Measurements from ENCODE around the gene ABCC9. TPM values are rescaled to one million over a fixed set of nuclear protein-coding genes. Genes with fewer than 3 reads are reported as not detected.

ABCC9 gene
- total RNA-seq, 1 donor from 2014 or later = 2.7 TPM

- Mint-ChIP-seq H3K27ac (ENCODE audit: unreplicated experiment) (no peak overlapping the region), H3K4me3 (ENCODE audit: unreplicated experiment) (no peak overlapping the region), H3K36me3 (ENCODE audit: low read depth) (no peaks in the 10 kb centered on the region), H3K4me1 (ENCODE audit: low read depth) (peaks cover 3% of the 10 kb centered on the region), H3K27me3 (ENCODE audit: low read depth) (no peaks in the 10 kb centered on the region), H3K9me3 (ENCODE audit: low read depth) (no peaks in the 10 kb centered on the region)
- TF ChIP-seq, protein P1, sequence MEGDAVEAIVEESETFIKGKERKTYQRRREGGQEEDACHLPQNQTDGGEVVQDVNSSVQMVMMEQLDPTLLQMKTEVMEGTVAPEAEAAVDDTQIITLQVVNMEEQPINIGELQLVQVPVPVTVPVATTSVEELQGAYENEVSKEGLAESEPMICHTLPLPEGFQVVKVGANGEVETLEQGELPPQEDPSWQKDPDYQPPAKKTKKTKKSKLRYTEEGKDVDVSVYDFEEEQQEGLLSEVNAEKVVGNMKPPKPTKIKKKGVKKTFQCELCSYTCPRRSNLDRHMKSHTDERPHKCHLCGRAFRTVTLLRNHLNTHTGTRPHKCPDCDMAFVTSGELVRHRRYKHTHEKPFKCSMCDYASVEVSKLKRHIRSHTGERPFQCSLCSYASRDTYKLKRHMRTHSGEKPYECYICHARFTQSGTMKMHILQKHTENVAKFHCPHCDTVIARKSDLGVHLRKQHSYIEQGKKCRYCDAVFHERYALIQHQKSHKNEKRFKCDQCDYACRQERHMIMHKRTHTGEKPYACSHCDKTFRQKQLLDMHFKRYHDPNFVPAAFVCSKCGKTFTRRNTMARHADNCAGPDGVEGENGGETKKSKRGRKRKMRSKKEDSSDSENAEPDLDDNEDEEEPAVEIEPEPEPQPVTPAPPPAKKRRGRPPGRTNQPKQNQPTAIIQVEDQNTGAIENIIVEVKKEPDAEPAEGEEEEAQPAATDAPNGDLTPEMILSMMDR (IDR thresholded peaks at IDR 0.05) = no peak
- no peak for DNase-seq (ENCODE audit: low spot score)
Observed at GRCh38 chr12:21826618-21826910, 114.7 kb downstream of the ABCC9 start.

DNA sequence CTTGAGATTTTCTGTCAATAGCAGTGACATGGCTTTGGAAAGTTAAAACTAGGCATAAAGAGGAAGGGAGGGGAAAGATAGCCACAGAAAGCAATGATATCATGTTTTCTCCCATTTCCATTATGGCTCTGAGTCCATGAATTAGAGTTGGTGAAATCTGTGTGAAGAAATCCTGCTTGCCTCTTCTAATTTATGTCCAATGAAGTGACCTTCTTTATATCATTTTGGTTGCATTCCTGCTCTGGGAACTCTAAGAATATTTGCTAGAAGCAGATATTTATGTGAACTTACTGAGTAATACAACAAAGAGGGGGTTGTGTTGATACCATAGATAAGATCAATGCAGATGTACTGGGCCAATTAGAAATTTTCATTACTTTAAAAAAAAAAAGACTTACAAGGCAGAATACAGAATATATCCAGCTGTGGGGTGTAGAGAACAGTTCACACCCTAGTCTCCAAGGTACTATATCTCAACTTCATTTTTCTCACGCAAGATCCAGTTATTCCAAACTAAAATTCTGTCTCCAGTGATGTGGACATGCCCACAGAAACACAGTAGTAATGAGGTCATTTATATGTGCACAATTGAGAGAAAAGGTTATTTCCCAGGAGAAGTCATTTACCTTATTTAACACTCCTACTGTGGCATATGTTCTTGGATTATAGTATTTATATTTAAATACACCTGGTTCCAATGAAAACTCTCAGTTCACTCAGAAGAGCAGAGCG, 115.2 kb downstream of the ABCC9 start:
- DNase-seq (ENCODE audit: low spot score) = no peak
- Mint-ChIP-seq H3K27ac (ENCODE audit: unreplicated experiment) (no peak overlapping the region), H3K27me3 (ENCODE audit: low read depth) (no peaks in the 10 kb centered on the region), H3K4me3 (ENCODE audit: unreplicated experiment) (no peak overlapping the region), H3K4me1 (ENCODE audit: low read depth) (no peaks in the 10 kb centered on the region), H3K36me3 (ENCODE audit: low read depth) (no peaks in the 10 kb centered on the region), H3K9me3 (ENCODE audit: low read depth) (no peaks in the 10 kb centered on the region)
- TF ChIP-seq, protein P1 (IDR thresholded peaks at IDR 0.05) = no peak

- DNase-seq (ENCODE audit: low spot score) = no peak
- no peaks in the 10 kb centered on the region for H3K9me3 Mint-ChIP-seq (ENCODE audit: low read depth)
- H3K27me3 Mint-ChIP-seq (ENCODE audit: low read depth) = no peaks in the 10 kb centered on the region
- H3K4me3 Mint-ChIP-seq (ENCODE audit: unreplicated experiment) = no peak overlapping the region
- TF ChIP-seq, protein P1 (IDR thresholded peaks at IDR 0.05) = no peak
- peaks cover 13% of the 10 kb centered on the region for H3K4me1 Mint-ChIP-seq (ENCODE audit: low read depth)
- no peaks in the 10 kb centered on the region for H3K36me3 Mint-ChIP-seq (ENCODE audit: low read depth)
- H3K27ac Mint-ChIP-seq (ENCODE audit: unreplicated experiment) = no peak overlapping the region
Observed at GRCh38 chr12:21823581-21823980, 117.6 kb downstream of the ABCC9 start.

GRCh38 chr12:21819678-21820077, 121.5 kb downstream of the ABCC9 start:
- H3K4me3 Mint-ChIP-seq (ENCODE audit: unreplicated experiment) = no peak overlapping the region
- H3K27me3 Mint-ChIP-seq (ENCODE audit: low read depth) = no peaks in the 10 kb centered on the region
- no peaks in the 10 kb centered on the region for H3K36me3 Mint-ChIP-seq (ENCODE audit: low read depth)
- no peaks in the 10 kb centered on the region for H3K9me3 Mint-ChIP-seq (ENCODE audit: low read depth)
- TF ChIP-seq, protein P1 (IDR thresholded peaks at IDR 0.05) = no peak
- peaks cover 25% of the 10 kb centered on the region for H3K4me1 Mint-ChIP-seq (ENCODE audit: low read depth)
- DNase-seq (ENCODE audit: low spot score) = no peak
- H3K27ac Mint-ChIP-seq (ENCODE audit: unreplicated experiment) = peak overlapping the region; percentile 30

- Mint-ChIP-seq H3K4me3 (ENCODE audit: unreplicated experiment) (no peak overlapping the region), H3K27ac (ENCODE audit: unreplicated experiment) (peak overlapping the region; percentile 30), H3K9me3 (ENCODE audit: low read depth) (no peaks in the 10 kb centered on the region), H3K27me3 (ENCODE audit: low read depth) (no peaks in the 10 kb centered on the region), H3K36me3 (ENCODE audit: low read depth) (no peaks in the 10 kb centered on the region), H3K4me1 (ENCODE audit: low read depth) (peaks cover 25% of the 10 kb centered on the region)
- TF ChIP-seq, protein P1 (IDR thresholded peaks at IDR 0.05) = no peak
- no peak for DNase-seq (ENCODE audit: low spot score)
Observed at GRCh38 chr12:21819236-21819635, 122.0 kb downstream of the ABCC9 start.

Data from chondrocyte (in vitro differentiated cells).